H1 (cell line): Measurements from ENCODE around the gene C20orf202. TPM values are rescaled to one million over a fixed set of nuclear protein-coding genes. Genes with fewer than 3 reads are reported as not detected.

Source experiments
- CTCF ChIA-PET: fragments of 300-600 bp; sonication (Branson Sonifier 250); formaldehyde crosslinking; loops from one replicate; lab custom pipeline; 2021; ENCODE audit not compliant: partially characterized antibody; lab: Charles Lee
- POLR2A ChIA-PET: fragments of 300-600 bp; sonication (Branson Sonifier 250); formaldehyde crosslinking; loops from one replicate; lab custom pipeline; 2021; ENCODE audit warnings: inconsistent platforms; ENCODE audit not compliant: partially characterized antibody; lab: Charles Lee
- DNase-seq, 2 experiments: peaks; one replicate each; pipeline versions ENCODE4 v3.0.0 to v3.0.0-alpha.2; 2010 to 2022; ENCODE audit warnings: low spot score in 2 of 2, low read depth in 1 of 2, mixed read lengths in 1 of 2
- FAIRE-seq: peaks from 2 replicates; lab custom pipeline; 2011; peaks lifted over from hg19 to GRCh38; lab: Jason Lieb, UNC
- H2AFZ ChIP-seq: 2 replicates; pipeline ENCODE4 v1.8.1; 2012; ENCODE audit warnings: low read length, inconsistent platforms
- H2AK5ac ChIP-seq: 2 replicates; pipeline ENCODE4 v1.6.1; 2013; ENCODE audit warnings: low read depth, low read length
- H2BK120ac ChIP-seq: replicated peaks from 2 replicates; pipeline ENCODE3; 2013; ENCODE audit warnings: low read depth, low read length, inconsistent platforms
- H2BK12ac ChIP-seq: 2 replicates; pipeline ENCODE4 v1.6.1; 2013; ENCODE audit warnings: low read depth, low read length
- H2BK15ac ChIP-seq: 2 replicates; pipeline ENCODE4 v1.6.1; 2013; ENCODE audit warnings: low read length
- H2BK20ac ChIP-seq: 2 replicates; pipeline ENCODE4 v1.6.1; 2013; ENCODE audit warnings: low read length
- H2BK5ac ChIP-seq: 2 replicates; pipeline ENCODE4 v1.6.1; 2013; ENCODE audit warnings: low read depth, low read length
- H3K14ac ChIP-seq: 2 replicates; pipeline ENCODE4 v1.6.1; 2013; ENCODE audit warnings: inconsistent platforms; ENCODE audit not compliant: insufficient read length
- H3K18ac ChIP-seq: 2 replicates; pipeline ENCODE4 v1.6.1; 2013; ENCODE audit warnings: low read length; ENCODE audit errors: extremely low read depth
- H3K23ac ChIP-seq: 2 replicates; pipeline ENCODE4 v1.6.1; 2013; ENCODE audit warnings: inconsistent platforms; ENCODE audit not compliant: insufficient read length
- H3K23me2 ChIP-seq: 2 replicates; pipeline ENCODE4 v1.6.1; 2013; ENCODE audit warnings: low read depth, low read length
- H3K27ac ChIP-seq: 2 replicates; pipeline ENCODE4 v1.6.1; 2011; ENCODE audit warnings: low read depth, low read length, inconsistent platforms
- H3K27me3 ChIP-seq, 4 experiments: replicated peaks in 1 of 4; 1 replicate in 1 of 4; 2 replicates in 3 of 4; pipeline versions ENCODE4 v1.6.1 to v1.8.1; 2011 to 2013; ENCODE audit warnings: low read length in 3 of 4, mild to moderate bottlenecking in 3 of 4, inconsistent platforms in 2 of 4, mixed read lengths in 2 of 4, moderate library complexity in 1 of 4; ENCODE audit not compliant: control insufficient read depth in 3 of 4, insufficient read depth in 3 of 4; ENCODE audit errors: extremely low read depth in 1 of 4
- H3K36me3 ChIP-seq, 4 experiments: 2 replicates each; pipeline versions ENCODE4 v1.6.1 to v1.8.1; 2011 to 2013; ENCODE audit warnings: mild to moderate bottlenecking in 4 of 4, low read length in 3 of 4, moderate library complexity in 2 of 4, control low read depth in 1 of 4, inconsistent platforms in 1 of 4; ENCODE audit not compliant: insufficient read depth in 4 of 4, control insufficient read depth in 2 of 4
- H3K4ac ChIP-seq: replicated peaks from 2 replicates; pipeline ENCODE3; 2013; ENCODE audit warnings: low read length, low read depth, mixed read lengths, inconsistent platforms; ENCODE audit not compliant: insufficient read length
- H3K4me1 ChIP-seq, 4 experiments: replicated peaks in 1 of 4; 1 replicate in 1 of 4; 2 replicates in 3 of 4; pipeline versions ENCODE4 v1.6.1 to v1.8.1; 2011 to 2013; ENCODE audit warnings: low read length in 3 of 4, inconsistent platforms in 2 of 4, mixed read lengths in 1 of 4; ENCODE audit not compliant: insufficient read depth in 4 of 4, control insufficient read depth in 3 of 4
- H3K4me2 ChIP-seq, 2 experiments: 2 replicates each; pipeline versions ENCODE4 v1.6.1 to v1.8.1; 2011 to 2013; ENCODE audit warnings: low read depth in 2 of 2, low read length in 2 of 2, control low read depth in 1 of 2, inconsistent platforms in 1 of 2, mild to moderate bottlenecking in 1 of 2; ENCODE audit not compliant: insufficient read depth in 1 of 2
- H3K4me3 ChIP-seq, 4 experiments: fragments of 200-600, 300-600 bp in 1 of 4; sonication (generic), shearing (Covaris generic), sonication (Bioruptor Twin) in 1 of 4; 2 replicates each; pipeline versions ENCODE4 v1.5.1 to v1.8.1; 2011 to 2016; ENCODE audit warnings: low read length in 4 of 4, low read depth in 3 of 4, control low read depth in 2 of 4, inconsistent platforms in 2 of 4, mild to moderate bottlenecking in 2 of 4, mixed read lengths in 1 of 4, moderate library complexity in 1 of 4; ENCODE audit not compliant: insufficient read depth in 2 of 4; ENCODE audit errors: extremely low read depth in 1 of 4
- H3K56ac ChIP-seq: replicated peaks from 2 replicates; pipeline ENCODE3; 2013; ENCODE audit warnings: low read depth, mild to moderate bottlenecking, mixed read lengths, low read length, inconsistent platforms; ENCODE audit not compliant: insufficient read length
- H3K79me1 ChIP-seq: 2 replicates; pipeline ENCODE4 v1.6.1; 2013; ENCODE audit warnings: low read depth, low read length, control low read depth
- H3K79me2 ChIP-seq, 2 experiments: 2 replicates each; pipeline versions ENCODE4 v1.6.1 to v1.8.1; 2012 to 2013; ENCODE audit warnings: low read length in 2 of 2, mild to moderate bottlenecking in 2 of 2, inconsistent platforms in 1 of 2; ENCODE audit not compliant: insufficient read depth in 2 of 2, control insufficient read depth in 1 of 2
- H3K9ac ChIP-seq, 4 experiments: replicated peaks in 1 of 4; 1 replicate in 1 of 4; 2 replicates in 3 of 4; pipeline versions ENCODE4 v1.6.1 to v1.8.1; 2011 to 2013; ENCODE audit warnings: low read depth in 3 of 4, low read length in 3 of 4, control low read depth in 2 of 4, mild to moderate bottlenecking in 2 of 4, moderate library complexity in 2 of 4, inconsistent platforms in 1 of 4; ENCODE audit errors: extremely low read depth in 1 of 4
- H3K9me3 ChIP-seq, 2 experiments: 2 replicates each; pipeline versions ENCODE4 v1.6.1 to v1.8.1; 2012 to 2013; ENCODE audit warnings: mild to moderate bottlenecking in 2 of 2, moderate library complexity in 2 of 2, control low read depth in 1 of 2, inconsistent platforms in 1 of 2, low read depth in 1 of 2, low read length in 1 of 2, mixed read lengths in 1 of 2; ENCODE audit not compliant: insufficient read depth in 2 of 2
- H4K20me1 ChIP-seq, 2 experiments: replicated peaks in 1 of 2; 2 replicates each; pipeline versions ENCODE3 to v1.8.1; 2011 to 2013; ENCODE audit warnings: inconsistent platforms in 2 of 2, low read length in 2 of 2, mild to moderate bottlenecking in 1 of 2; ENCODE audit not compliant: insufficient read depth in 2 of 2, control insufficient read depth in 1 of 2
- H4K5ac ChIP-seq: 2 replicates; pipeline ENCODE4 v1.6.1; 2013; ENCODE audit warnings: low read length, low read depth, mixed read lengths, inconsistent platforms; ENCODE audit not compliant: insufficient read length
- H4K8ac ChIP-seq: 2 replicates; pipeline ENCODE4 v1.8.0; 2013; ENCODE audit warnings: mild to moderate bottlenecking, moderate library complexity, low read length, inconsistent platforms; ENCODE audit not compliant: insufficient read depth; ENCODE audit errors: extremely low read depth
- H4K91ac ChIP-seq: replicated peaks from 2 replicates; pipeline ENCODE3; 2013; ENCODE audit warnings: low read length, mixed read lengths, inconsistent platforms; ENCODE audit not compliant: insufficient read length
- CHD2 ChIP-seq: IDR thresholded peaks from 2 replicates; pipeline ENCODE4 v1.6.1; 2012; ENCODE audit warnings: low read length, improper control_type of control experiment
- HDAC2 ChIP-seq, 2 experiments: fragments of 300-600 bp in 1 of 2; sonication (generic) in 1 of 2; IDR thresholded peaks; 2 replicates each; pipeline ENCODE4 v1.6.1; 2011 to 2012; ENCODE audit warnings: low read depth in 2 of 2, low read length in 2 of 2, mild to moderate bottlenecking in 2 of 2, moderate library complexity in 2 of 2, borderline replicate concordance in 1 of 2, inconsistent platforms in 1 of 2
- RFX5 ChIP-seq: IDR thresholded peaks from 2 replicates; pipeline ENCODE4 v1.6.1; 2011; ENCODE audit warnings: low read depth, low read length, improper control_type of control experiment, borderline replicate concordance
- TBP ChIP-seq: IDR thresholded peaks from 2 replicates; pipeline ENCODE4 v1.6.1; 2011; ENCODE audit warnings: low read depth, low read length, improper control_type of control experiment
- WGBS, 2 experiments: shearing (Covaris generic) in 1 of 2; methylation state at CpG; one replicate each; pipeline versions ENCODE4 v1.1.6 to v1.1.7; 2013 to 2015; ENCODE audit warnings: low lambda C conversion rate in 2 of 2, mixed read lengths in 2 of 2, inconsistent platforms in 1 of 2, low coverage in 1 of 2, missing lambda C conversion rate in 1 of 2; ENCODE audit not compliant: insufficient replicate concordance in 2 of 2, insufficient coverage in 1 of 2, insufficient read length in 1 of 2; ENCODE audit errors: extremely low coverage in 1 of 2, missing lambda C conversion rate in 1 of 2; 5-methylcytosine and 5-hydroxymethylcytosine counted together
- polyA plus RNA-seq, 7 experiments: library from polyadenylated mRNA; depleted of rRNA in 3 of 7; stranded (reverse) in 5 of 7; unstranded in 2 of 7; fragments of >200 nt in 5 of 7; fragments of 200-250 nt in 2 of 7; gene quantifications; 1 replicate in 5 of 7; 2 replicates in 1 of 7; 4 replicates in 1 of 7; pipeline versions ENCODE4 v1.2.1 to v1.2.3, GENCODE V29; 2011 to 2013; ENCODE audit warnings: missing spikeins in 2 of 7, mixed read lengths in 2 of 7
- total RNA-seq: library from RNA; stranded (reverse); fragmentation: NEBNext Ultra II Directional; extraction: Animal tissue kit (Norgen Biotek cat#: 25700); gene quantifications from 2 replicates; pipeline ENCODE4 v1.2.1, GENCODE V29; 2021

The C20orf202 gene
- total and polyA plus RNA-seq, 2 of the 8 experiments (the other 6 are each of a cell fraction or from before 2014, with no cell fraction given): 0.12 TPM; not detected in 1

DNA sequence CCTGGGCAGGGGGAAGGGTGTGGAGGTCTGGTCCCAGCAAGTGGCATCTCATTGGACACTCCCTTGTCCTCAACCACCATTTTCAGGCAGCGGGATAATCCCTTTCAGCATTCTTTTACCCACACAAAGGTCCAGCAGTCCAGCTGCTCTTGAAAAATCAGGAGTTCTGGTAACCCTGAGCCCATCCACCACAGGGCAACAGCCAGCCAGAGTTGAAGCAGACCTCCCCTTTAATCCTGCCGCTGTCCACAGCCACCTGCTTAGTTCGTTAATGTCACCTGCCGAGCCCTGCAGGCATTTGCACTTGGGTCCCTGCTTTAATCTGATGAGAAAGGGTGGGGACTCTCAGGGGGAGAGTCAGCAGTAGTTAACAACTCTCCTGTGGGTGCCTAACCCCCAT, 29.6 kb upstream of the C20orf202 start:
- H3K9ac ChIP-seq: no peak overlapping the region
- peaks cover 2% of the 10 kb centered on the region for H3K79me1 ChIP-seq
- H2BK12ac ChIP-seq: no peak overlapping the region
- ChIA-PET CTCF (interaction anchor here (0.6 to 3.0 kb wide), 2 partner anchors 12 to 329 kb away, joined by 3 to 27 read pairs; partner anchors contain the start of gene TMEM74B), POLR2A (interaction anchor here (0.8 kb wide), 1 partner anchor 10 kb away, joined by 3 read pairs; no protein-coding TSS in a partner anchor)
- H3K9me3 ChIP-seq: no peaks in the 10 kb centered on the region
- no peak overlapping the region for H4K8ac ChIP-seq
- H3K36me3 ChIP-seq: peaks cover 0 to 10% (median 6%) of the 10 kb centered on the region in 4 experiments; a peak in 6 of 8 replicates
- H3K56ac ChIP-seq: no peak overlapping the region
- WGBS, 2 experiments: 83% methylated on average over 4 of the region's 4 CpGs; no CpG with 5 or more reads in 1 of the 2 experiments
- H2BK20ac ChIP-seq: no peak overlapping the region
- H3K4me2 ChIP-seq: no peak overlapping the region
- H3K23me2 ChIP-seq: no peaks in the 10 kb centered on the region
- H2BK15ac ChIP-seq: no peak overlapping the region
- no peak overlapping the region for H4K91ac ChIP-seq
- H3K18ac ChIP-seq: no peak overlapping the region
- no peak overlapping the region for H2AFZ ChIP-seq
- H4K20me1 ChIP-seq: peaks cover 4 to 30% of the 10 kb centered on the region in 2 experiments
- H2BK5ac ChIP-seq: no peak overlapping the region
- no peaks in the 10 kb centered on the region for H3K27me3 ChIP-seq
- no peak for TF ChIP-seq CHD2
- TF ChIP-seq TBP: no peak
- TF ChIP-seq RFX5: no peak
- no peak for TF ChIP-seq HDAC2 (IDR thresholded peaks at IDR 0.05; ENCODE audit: borderline replicate concordance in 1 of 2, low read depth in 2 of 2, low read length in 2 of 2)
- no peak overlapping the region for H2BK120ac ChIP-seq
- H3K14ac ChIP-seq: no peak overlapping the region
- no peak overlapping the region for H2AK5ac ChIP-seq
- no peak overlapping the region for H3K4ac ChIP-seq
- H3K4me1 ChIP-seq: no peaks in the 10 kb centered on the region
- DNase-seq (no peak), FAIRE-seq (no peak)
- H3K27ac ChIP-seq: no peak overlapping the region
- H3K23ac ChIP-seq: no peak overlapping the region
- no peak overlapping the region for H3K4me3 ChIP-seq
- H4K5ac ChIP-seq: no peak overlapping the region
- H3K79me2 ChIP-seq: no peaks in the 10 kb centered on the region
